Measurements from ENCODE around the gene LRBA.

LRBA gene

GRCh38 chr4:150580306-150580705 is 434.8 kb downstream of the LRBA start:
- Histone ChIP-seq H4K20me1 (ENCODE audit: insufficient read depth, low read length) (no peaks in the 10 kb centered on the region), H3K9me2 (ENCODE audit: low read depth, low read length) (no peaks in the 10 kb centered on the region), H3K4me2 (ENCODE audit: low read length) (no peak overlapping the region), H3K79me2 (ENCODE audit: insufficient read depth, low read length) (no peaks in the 10 kb centered on the region), H3K4me3 (ENCODE audit: low read depth, low read length, poor library complexity, severe bottlenecking) (no peak overlapping the region), H3K4me1 (ENCODE audit: insufficient read depth, low read length, severe bottlenecking) (no peaks in the 10 kb centered on the region), H3K27ac (ENCODE audit: low read depth, low read length, poor library complexity, severe bottlenecking) (no peak overlapping the region), H3K9ac (ENCODE audit: low read length) (no peak overlapping the region), H3K9me3 (ENCODE audit: low read length) (no peaks in the 10 kb centered on the region), H2AFZ (ENCODE audit: low read length) (no peak overlapping the region), H3K36me3 (ENCODE audit: insufficient read depth, low read length) (peaks cover 11% of the 10 kb centered on the region), H3F3A (ENCODE audit: insufficient read depth, low read length) (no peaks in the 10 kb centered on the region), H3K27me3 (ENCODE audit: insufficient read depth, low read length) (no peaks in the 10 kb centered on the region)
- no peak for TF ChIP-seq CTCF (IDR thresholded peaks at IDR 0.05; ENCODE audit: low read length)
- TF ChIP-seq EZH2 (IDR thresholded peaks at IDR 0.05; ENCODE audit: borderline replicate concordance, low read length): no peak

- TF ChIP-seq CTCF (IDR thresholded peaks at IDR 0.05; ENCODE audit: low read length): no peak
- no peak for TF ChIP-seq EZH2 (IDR thresholded peaks at IDR 0.05; ENCODE audit: borderline replicate concordance, low read length)
- Histone ChIP-seq H3K9ac (ENCODE audit: low read length) (no peak overlapping the region), H2AFZ (ENCODE audit: low read length) (no peak overlapping the region), H3K27me3 (ENCODE audit: insufficient read depth, low read length) (no peaks in the 10 kb centered on the region), H3K27ac (ENCODE audit: low read depth, low read length, poor library complexity, severe bottlenecking) (no peak overlapping the region), H3K4me3 (ENCODE audit: low read depth, low read length, poor library complexity, severe bottlenecking) (no peak overlapping the region), H3F3A (ENCODE audit: insufficient read depth, low read length) (no peaks in the 10 kb centered on the region), H4K20me1 (ENCODE audit: insufficient read depth, low read length) (no peaks in the 10 kb centered on the region), H3K79me2 (ENCODE audit: insufficient read depth, low read length) (no peaks in the 10 kb centered on the region), H3K4me2 (ENCODE audit: low read length) (no peak overlapping the region), H3K9me2 (ENCODE audit: low read depth, low read length) (no peaks in the 10 kb centered on the region), H3K36me3 (ENCODE audit: insufficient read depth, low read length) (peaks cover 11% of the 10 kb centered on the region), H3K9me3 (ENCODE audit: low read length) (no peaks in the 10 kb centered on the region), H3K4me1 (ENCODE audit: insufficient read depth, low read length, severe bottlenecking) (no peaks in the 10 kb centered on the region)
Observed at GRCh38 chr4:150579551-150580234, 435.4 kb downstream of the LRBA start.

GRCh38 chr4:150578745-150579501 is 436.2 kb downstream of the LRBA start:
- no peak for TF ChIP-seq EZH2 (IDR thresholded peaks at IDR 0.05; ENCODE audit: borderline replicate concordance, low read length)
- no peak for TF ChIP-seq CTCF (IDR thresholded peaks at IDR 0.05; ENCODE audit: low read length)
- H3K4me1 ChIP-seq (ENCODE audit: insufficient read depth, low read length, severe bottlenecking): no peaks in the 10 kb centered on the region
- no peak overlapping the region for H3K9ac ChIP-seq (ENCODE audit: low read length)
- no peak overlapping the region for H3K27ac ChIP-seq (ENCODE audit: low read depth, low read length, poor library complexity, severe bottlenecking)
- no peaks in the 10 kb centered on the region for H3K79me2 ChIP-seq (ENCODE audit: insufficient read depth, low read length)
- H3K27me3 ChIP-seq (ENCODE audit: insufficient read depth, low read length): no peaks in the 10 kb centered on the region
- H3K9me2 ChIP-seq (ENCODE audit: low read depth, low read length): no peaks in the 10 kb centered on the region
- H3K36me3 ChIP-seq (ENCODE audit: insufficient read depth, low read length): peaks cover 11% of the 10 kb centered on the region
- H3K4me2 ChIP-seq (ENCODE audit: low read length): no peak overlapping the region
- H3F3A ChIP-seq (ENCODE audit: insufficient read depth, low read length): no peaks in the 10 kb centered on the region
- H3K9me3 ChIP-seq (ENCODE audit: low read length): no peaks in the 10 kb centered on the region
- no peaks in the 10 kb centered on the region for H4K20me1 ChIP-seq (ENCODE audit: insufficient read depth, low read length)
- no peak overlapping the region for H3K4me3 ChIP-seq (ENCODE audit: low read depth, low read length, poor library complexity, severe bottlenecking)
- H2AFZ ChIP-seq (ENCODE audit: low read length): no peak overlapping the region

All from OCI-LY1 (cell line).